ENCODE results near the gene CLEC20A.

DNA sequence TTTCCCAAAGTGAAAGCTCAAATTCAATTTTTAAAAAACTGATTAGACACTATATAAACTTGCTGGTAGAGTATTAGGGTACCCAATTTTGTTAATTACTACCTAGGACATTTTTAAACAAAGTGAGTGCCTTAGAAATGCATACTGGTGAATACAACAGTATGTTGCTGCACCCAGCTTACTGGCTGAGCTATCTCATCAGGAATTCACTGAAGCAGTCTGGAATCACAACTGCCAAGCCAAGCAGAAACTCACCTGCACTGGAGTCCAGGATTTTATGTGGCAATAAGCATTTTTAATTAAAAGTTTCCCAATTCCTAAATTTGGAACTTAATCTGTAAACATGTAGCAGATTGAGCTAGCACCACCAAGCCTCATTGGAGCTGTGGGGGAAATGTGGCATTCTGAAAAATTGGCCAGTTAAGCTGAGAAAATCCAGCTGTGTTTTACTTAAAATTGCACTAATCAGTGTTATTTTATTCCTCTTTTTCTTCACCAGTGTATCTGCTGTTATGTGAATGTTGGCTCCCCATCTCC lies 61.8 kb downstream of the CLEC20A start:
- no peak for TF ChIP-seq EZH2phosphoT487 (IDR thresholded peaks at IDR 0.05; ENCODE audit: borderline replicate concordance)
- TF ChIP-seq, protein P1, sequence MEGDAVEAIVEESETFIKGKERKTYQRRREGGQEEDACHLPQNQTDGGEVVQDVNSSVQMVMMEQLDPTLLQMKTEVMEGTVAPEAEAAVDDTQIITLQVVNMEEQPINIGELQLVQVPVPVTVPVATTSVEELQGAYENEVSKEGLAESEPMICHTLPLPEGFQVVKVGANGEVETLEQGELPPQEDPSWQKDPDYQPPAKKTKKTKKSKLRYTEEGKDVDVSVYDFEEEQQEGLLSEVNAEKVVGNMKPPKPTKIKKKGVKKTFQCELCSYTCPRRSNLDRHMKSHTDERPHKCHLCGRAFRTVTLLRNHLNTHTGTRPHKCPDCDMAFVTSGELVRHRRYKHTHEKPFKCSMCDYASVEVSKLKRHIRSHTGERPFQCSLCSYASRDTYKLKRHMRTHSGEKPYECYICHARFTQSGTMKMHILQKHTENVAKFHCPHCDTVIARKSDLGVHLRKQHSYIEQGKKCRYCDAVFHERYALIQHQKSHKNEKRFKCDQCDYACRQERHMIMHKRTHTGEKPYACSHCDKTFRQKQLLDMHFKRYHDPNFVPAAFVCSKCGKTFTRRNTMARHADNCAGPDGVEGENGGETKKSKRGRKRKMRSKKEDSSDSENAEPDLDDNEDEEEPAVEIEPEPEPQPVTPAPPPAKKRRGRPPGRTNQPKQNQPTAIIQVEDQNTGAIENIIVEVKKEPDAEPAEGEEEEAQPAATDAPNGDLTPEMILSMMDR (conservative IDR thresholded peaks at IDR 0.05; ENCODE audit: low read length), result no peak
